ENCODE data around the gene SPRN. TPM values are rescaled to one million over a fixed set of nuclear protein-coding genes. Genes with fewer than 3 reads are reported as not detected.

Gene SPRN
- total and polyA plus RNA-seq, 4 donors, result 0.28 TPM; not detected in 3

- ATAC-seq (ENCODE audit: low FRiP score) (no peak), DNase-seq (peak in 1 of 2 donors; percentile 40)
- no peaks in the 10 kb centered on the region for H3K4me1 ChIP-seq (ENCODE audit: control insufficient read depth in 1 of 2, insufficient read depth in 2 of 2, low read length in 2 of 2)
- no peak overlapping the region for H3K27ac ChIP-seq (ENCODE audit: low read depth in 1 of 2, low read length in 2 of 2)
- H3K9me3 ChIP-seq (ENCODE audit: control insufficient read depth, low read length), result no peaks in the 10 kb centered on the region
- no peaks in the 10 kb centered on the region for H3K27me3 ChIP-seq (ENCODE audit: control insufficient read depth in 1 of 2, insufficient read depth in 2 of 2, low read length in 1 of 2)
- H3K4me3 ChIP-seq (ENCODE audit: low read length in 2 of 2), result no peak overlapping the region
- no peaks in the 10 kb centered on the region for H3K36me3 ChIP-seq (ENCODE audit: control insufficient read depth in 1 of 2, insufficient read depth in 2 of 2, low read length in 1 of 2)
- intact Hi-C loops (cut with DNase I), result no loop called here
- 91 to 92% methylated on average over 40 of the region's 40 CpGs for WGBS, 2 donors
Observed at GRCh38 chr10:133458021-133458709, 33.7 kb upstream of the SPRN start.

- Histone ChIP-seq H3K27ac (ENCODE audit: low read depth in 1 of 2, low read length in 2 of 2) (no peak overlapping the region), H3K4me1 (ENCODE audit: control insufficient read depth in 1 of 2, insufficient read depth in 2 of 2, low read length in 2 of 2) (no peaks in the 10 kb centered on the region), H3K9me3 (ENCODE audit: control insufficient read depth, low read length) (no peaks in the 10 kb centered on the region), H3K27me3 (ENCODE audit: control insufficient read depth in 1 of 2, insufficient read depth in 2 of 2, low read length in 1 of 2) (no peaks in the 10 kb centered on the region), H3K36me3 (ENCODE audit: control insufficient read depth in 1 of 2, insufficient read depth in 2 of 2, low read length in 1 of 2) (no peaks in the 10 kb centered on the region), H3K4me3 (ENCODE audit: low read length in 2 of 2) (no peak overlapping the region)
- 90 to 91% methylated on average over 34 of the region's 34 CpGs for WGBS, 2 donors
- ATAC-seq (ENCODE audit: low FRiP score) (no peak), DNase-seq (peak in 1 of 2 donors; percentile 40)
- intact Hi-C loops (cut with DNase I), result no loop called here
Observed at GRCh38 chr10:133457100-133457841, 32.8 kb upstream of the SPRN start.

DNA sequence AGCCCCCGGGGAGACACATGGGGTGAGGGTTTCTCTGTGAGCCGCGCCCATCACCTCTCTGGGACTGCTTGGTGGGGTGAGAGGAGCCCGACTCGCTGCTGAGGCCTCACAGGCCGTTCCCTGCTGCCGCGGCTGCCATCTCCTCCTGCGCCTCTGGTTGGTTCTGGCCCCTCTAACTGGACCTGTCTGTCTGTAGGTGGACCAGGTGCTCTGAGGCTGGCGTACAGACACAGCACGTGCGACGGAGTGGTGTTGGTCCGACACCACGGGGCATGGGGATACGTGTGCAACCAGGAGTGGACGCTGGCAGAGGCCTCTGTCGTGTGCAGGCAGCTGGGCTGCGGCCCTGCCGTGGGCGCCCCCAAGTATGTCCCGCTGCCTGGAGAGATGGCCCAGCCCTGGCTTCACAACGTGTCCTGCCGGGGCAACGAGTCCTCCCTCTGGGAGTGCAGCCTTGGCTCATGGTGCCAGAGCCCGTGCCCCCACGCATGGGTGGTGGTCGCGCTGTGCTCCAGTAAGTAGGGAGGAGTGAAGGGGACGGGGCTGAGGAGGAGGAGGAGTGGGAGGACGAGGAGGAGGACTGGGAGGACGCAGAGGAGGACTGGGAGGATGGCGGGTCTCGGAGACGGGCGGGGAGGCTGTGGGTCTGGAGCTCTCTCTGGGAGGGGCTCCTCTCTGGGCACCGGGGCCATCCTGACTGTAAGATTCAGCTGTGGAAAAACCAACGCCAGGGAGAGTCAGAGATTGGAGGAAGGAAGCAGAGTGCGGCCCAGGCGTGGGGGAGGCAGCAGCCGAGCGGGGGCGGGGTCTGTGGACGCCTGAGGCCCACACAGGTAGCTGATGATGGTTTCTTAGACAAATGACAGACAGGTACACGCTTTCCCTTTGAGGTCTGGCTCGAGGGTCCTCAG, 31.9 kb upstream of the SPRN start:
- no peak for ATAC-seq (ENCODE audit: low FRiP score)
- no peaks in the 10 kb centered on the region for H3K27me3 ChIP-seq (ENCODE audit: control insufficient read depth in 1 of 2, insufficient read depth in 2 of 2, low read length in 1 of 2)
- no peaks in the 10 kb centered on the region for H3K36me3 ChIP-seq (ENCODE audit: control insufficient read depth in 1 of 2, insufficient read depth in 2 of 2, low read length in 1 of 2)

GRCh38 chr10:133455611-133456031, 31.2 kb upstream of the SPRN start:
- Histone ChIP-seq H3K27ac (ENCODE audit: low read depth in 1 of 2, low read length in 2 of 2) (no peak overlapping the region), H3K27me3 (ENCODE audit: control insufficient read depth in 1 of 2, insufficient read depth in 2 of 2, low read length in 1 of 2) (no peaks in the 10 kb centered on the region), H3K9me3 (ENCODE audit: control insufficient read depth, low read length) (no peaks in the 10 kb centered on the region), H3K36me3 (ENCODE audit: control insufficient read depth in 1 of 2, insufficient read depth in 2 of 2, low read length in 1 of 2) (no peaks in the 10 kb centered on the region), H3K4me3 (ENCODE audit: low read length in 2 of 2) (no peak overlapping the region), H3K4me1 (ENCODE audit: control insufficient read depth in 1 of 2, insufficient read depth in 2 of 2, low read length in 2 of 2) (no peaks in the 10 kb centered on the region)
- WGBS, 2 donors, result 90 to 93% methylated on average over 7 of the region's 7 CpGs
- no peak for ATAC-seq (ENCODE audit: low FRiP score)
- intact Hi-C loops (cut with DNase I), result no loop called here
- DNase-seq, result no peak

More for the DNA sequence above, 31.9 kb upstream of the SPRN start:
- H3K27ac ChIP-seq (ENCODE audit: low read depth in 1 of 2, low read length in 2 of 2), result no peak overlapping the region
- peak in 1 of 2 donors; percentile 43 for DNase-seq
- WGBS, 2 donors, result 89 to 90% methylated on average over 45 to 46 of the region's 46 CpGs
- H3K9me3 ChIP-seq (ENCODE audit: control insufficient read depth, low read length), result no peaks in the 10 kb centered on the region
- H3K4me3 ChIP-seq (ENCODE audit: low read length in 2 of 2), result no peak overlapping the region
- H3K4me1 ChIP-seq (ENCODE audit: control insufficient read depth in 1 of 2, insufficient read depth in 2 of 2, low read length in 2 of 2), result no peaks in the 10 kb centered on the region
- intact Hi-C loops (cut with DNase I), result no loop called here

DNA sequence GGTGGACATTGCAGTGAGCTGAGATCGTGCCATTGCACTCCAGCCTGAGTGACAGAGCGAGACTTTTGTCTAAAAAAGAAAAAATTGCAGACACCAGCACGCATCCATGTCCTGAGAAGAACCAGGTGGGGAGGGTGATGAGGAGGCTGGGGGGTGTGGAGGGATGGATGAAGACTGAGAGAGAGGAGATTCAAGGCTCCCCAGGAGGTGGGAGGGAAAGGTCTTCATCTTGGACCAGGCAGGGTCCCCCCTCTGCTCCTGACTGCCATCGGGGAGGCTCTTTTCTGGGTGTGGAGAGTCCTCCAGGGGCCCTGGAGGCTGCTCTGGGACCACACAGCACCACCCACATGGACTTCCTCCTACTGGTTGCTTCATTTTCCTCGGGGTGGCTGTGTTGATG, 30.8 kb upstream of the SPRN start:
- Histone ChIP-seq H3K9me3 (ENCODE audit: control insufficient read depth, low read length) (no peaks in the 10 kb centered on the region), H3K27ac (ENCODE audit: low read depth in 1 of 2, low read length in 2 of 2) (no peak overlapping the region), H3K36me3 (ENCODE audit: control insufficient read depth in 1 of 2, insufficient read depth in 2 of 2, low read length in 1 of 2) (no peaks in the 10 kb centered on the region), H3K4me1 (ENCODE audit: control insufficient read depth in 1 of 2, insufficient read depth in 2 of 2, low read length in 2 of 2) (no peaks in the 10 kb centered on the region), H3K27me3 (ENCODE audit: control insufficient read depth in 1 of 2, insufficient read depth in 2 of 2, low read length in 1 of 2) (no peaks in the 10 kb centered on the region), H3K4me3 (ENCODE audit: low read length in 2 of 2) (no peak overlapping the region)
- DNase-seq (no peak), ATAC-seq (ENCODE audit: low FRiP score) (no peak)
- intact Hi-C loops (cut with DNase I), result no loop called here
- 82 to 86% methylated on average over 5 of the region's 5 CpGs for WGBS, 2 donors

GRCh38 chr10:133454204-133454893, 29.9 kb upstream of the SPRN start:
- intact Hi-C loops (cut with DNase I), result no loop called here
- no peak overlapping the region for H3K27ac ChIP-seq (ENCODE audit: low read depth in 1 of 2, low read length in 2 of 2)
- peak in 1 of 2 donors; percentile 30 for DNase-seq

DNA sequence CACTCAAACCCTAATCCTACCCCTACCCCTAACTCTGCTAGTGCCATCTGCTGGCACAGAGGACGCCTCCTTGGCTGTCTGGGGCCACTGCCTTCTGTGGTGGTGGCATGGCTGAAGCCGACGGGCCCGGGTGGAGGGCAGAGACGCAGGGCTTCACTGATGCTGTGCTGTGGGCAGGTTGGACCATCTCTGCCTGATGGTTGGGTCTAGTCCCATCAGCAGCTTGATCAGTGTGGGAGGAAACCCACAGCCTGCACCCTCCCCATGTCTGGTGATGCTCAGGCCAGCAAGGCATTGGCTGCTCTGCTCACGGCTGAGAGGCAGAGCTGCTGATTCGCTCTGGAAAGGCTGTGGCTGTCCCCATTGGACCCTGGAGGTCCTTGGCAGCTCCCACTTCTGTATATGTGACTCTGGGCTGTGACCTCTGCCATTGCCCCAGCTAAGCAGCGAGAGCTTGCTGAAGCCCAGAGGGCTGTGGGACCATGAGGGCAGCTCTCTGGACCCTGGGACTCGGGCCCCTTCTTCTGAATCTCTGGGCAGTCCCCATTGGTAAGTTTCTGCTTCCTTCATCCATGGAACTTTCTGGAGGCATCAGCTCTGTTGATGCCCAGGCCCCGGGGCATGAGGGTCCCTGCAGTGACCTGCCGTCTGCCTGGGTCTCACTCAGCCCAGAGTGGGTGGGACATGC, 29.2 kb upstream of the SPRN start, which contains the start of gene SCART1:
SCART1 (plus strand) TSS at position 430 of the 688 bp plus-strand sequence; CDS start at position 483, 53 bp downstream.
- DNase-seq (no peak), ATAC-seq (ENCODE audit: low FRiP score) (no peak)
- no peaks in the 10 kb centered on the region for H3K9me3 ChIP-seq (ENCODE audit: control insufficient read depth, low read length)
- H3K27ac ChIP-seq (ENCODE audit: low read depth in 1 of 2, low read length in 2 of 2), result no peak within 1 kb of the TSS
- no peaks in the 10 kb centered on the region for H3K4me1 ChIP-seq (ENCODE audit: control insufficient read depth in 1 of 2, insufficient read depth in 2 of 2, low read length in 2 of 2)
- 88 to 90% methylated on average over 11 of the region's 11 CpGs for WGBS, 2 donors
- intact Hi-C loops (cut with DNase I), result no loop called here
- no peaks in the 10 kb centered on the region for H3K36me3 ChIP-seq (ENCODE audit: control insufficient read depth in 1 of 2, insufficient read depth in 2 of 2, low read length in 1 of 2)
- no peaks in the 10 kb centered on the region for H3K27me3 ChIP-seq (ENCODE audit: control insufficient read depth in 1 of 2, insufficient read depth in 2 of 2, low read length in 1 of 2)
- no peak within 1 kb of the TSS for H3K4me3 ChIP-seq (ENCODE audit: low read length in 2 of 2)

More at GRCh38 chr10:133454204-133454893, 29.9 kb upstream of the SPRN start:
- no peaks in the 10 kb centered on the region for H3K9me3 ChIP-seq (ENCODE audit: control insufficient read depth, low read length)
- no peaks in the 10 kb centered on the region for H3K4me1 ChIP-seq (ENCODE audit: control insufficient read depth in 1 of 2, insufficient read depth in 2 of 2, low read length in 2 of 2)
- H3K4me3 ChIP-seq (ENCODE audit: low read length in 2 of 2), result no peak overlapping the region
- no peaks in the 10 kb centered on the region for H3K27me3 ChIP-seq (ENCODE audit: control insufficient read depth in 1 of 2, insufficient read depth in 2 of 2, low read length in 1 of 2)
- ATAC-seq (ENCODE audit: low FRiP score), result no peak
- H3K36me3 ChIP-seq (ENCODE audit: control insufficient read depth in 1 of 2, insufficient read depth in 2 of 2, low read length in 1 of 2), result no peaks in the 10 kb centered on the region
- 87 to 90% methylated on average over 10 of the region's 10 CpGs for WGBS, 2 donors
